Activated T-cell treated with anti-CD3 and anti-CD28 coated beads, Interleukin-2, amount 50 U/mL, for 4 hours (primary cell): ENCODE data around the gene GIPC3. TPM values are rescaled to one million over a fixed set of nuclear protein-coding genes. Genes with fewer than 3 reads are reported as not detected.

ENCODE experiments used
- ATAC-seq, 2 donors: fragments of 200-7000 bp; cut with Tn5 transposase; one replicate each; pipeline ENCODE4 v1.10.0; 2021
- DNase-seq: peaks from one replicate; pipeline ENCODE4 v3.0.0-alpha.2; 2020
- H3K27me3 Mint-ChIP-seq: one replicate; pipeline ENCODE4 v1.8.0; 2021; ENCODE audit warnings: low read depth, mixed read lengths
- H3K36me3 Mint-ChIP-seq: one replicate; pipeline ENCODE4 v1.8.0; 2022; ENCODE audit warnings: mixed read lengths; ENCODE audit not compliant: insufficient read depth
- H3K4me1 Mint-ChIP-seq: one replicate; pipeline ENCODE4 v1.8.0; 2021; ENCODE audit warnings: low read depth, mixed read lengths
- H3K4me3 Mint-ChIP-seq: one replicate; pipeline ENCODE4 v1.8.0; 2021; ENCODE audit warnings: mild to moderate bottlenecking, moderate library complexity, mixed read lengths
- H3K9me3 Mint-ChIP-seq: one replicate; pipeline ENCODE4 v1.8.0; 2021; ENCODE audit warnings: mixed read lengths
- total RNA-seq, 3 donors: library from RNA; stranded (reverse); gene quantifications; one replicate each; pipeline ENCODE4 v1.2.1, GENCODE V29; 2021

GIPC3 gene
- total RNA-seq, 3 donors from 2014 or later: 0.23 to 0.40 (median 0.27) TPM

DNA sequence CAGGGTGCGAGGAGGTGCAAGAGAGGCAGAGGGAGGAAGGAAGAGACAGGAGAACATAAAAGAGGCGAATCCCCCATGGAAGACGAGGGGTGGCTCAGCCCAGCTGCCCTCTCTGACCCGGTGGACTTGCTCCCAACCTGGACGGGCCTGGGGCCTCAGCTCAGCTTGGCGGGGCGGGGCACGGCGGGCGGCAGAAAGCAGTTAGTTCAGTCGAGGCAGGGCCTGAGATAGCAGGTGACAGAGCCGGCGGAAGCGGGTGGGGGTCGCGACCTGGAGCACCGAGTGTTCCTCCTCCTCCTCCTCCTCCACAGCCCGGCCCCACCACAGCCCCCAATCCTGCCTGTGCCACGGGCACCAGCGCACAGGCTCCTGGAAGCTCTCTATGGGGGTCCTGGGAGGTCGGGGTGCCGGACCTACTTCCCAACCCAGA, 48.3 kb downstream of the GIPC3 start:
- Mint-ChIP-seq H3K4me1 (no peaks in the 10 kb centered on the region), H3K36me3 (peaks cover 2% of the 10 kb centered on the region), H3K27me3 (no peaks in the 10 kb centered on the region), H3K4me3 (no peak overlapping the region), H3K9me3 (no peaks in the 10 kb centered on the region)
- DNase-seq: no peak
- no peak for ATAC-seq

- H3K4me1 Mint-ChIP-seq: no peaks in the 10 kb centered on the region
- H3K9me3 Mint-ChIP-seq: no peaks in the 10 kb centered on the region
- DNase-seq (no peak), ATAC-seq (no peak)
- H3K4me3 Mint-ChIP-seq: no peak overlapping the region
- no peaks in the 10 kb centered on the region for H3K27me3 Mint-ChIP-seq
- H3K36me3 Mint-ChIP-seq: peaks cover 4% of the 10 kb centered on the region
Measured at GRCh38 chr19:3634496-3635045, 49.3 kb downstream of the GIPC3 start.

DNA sequence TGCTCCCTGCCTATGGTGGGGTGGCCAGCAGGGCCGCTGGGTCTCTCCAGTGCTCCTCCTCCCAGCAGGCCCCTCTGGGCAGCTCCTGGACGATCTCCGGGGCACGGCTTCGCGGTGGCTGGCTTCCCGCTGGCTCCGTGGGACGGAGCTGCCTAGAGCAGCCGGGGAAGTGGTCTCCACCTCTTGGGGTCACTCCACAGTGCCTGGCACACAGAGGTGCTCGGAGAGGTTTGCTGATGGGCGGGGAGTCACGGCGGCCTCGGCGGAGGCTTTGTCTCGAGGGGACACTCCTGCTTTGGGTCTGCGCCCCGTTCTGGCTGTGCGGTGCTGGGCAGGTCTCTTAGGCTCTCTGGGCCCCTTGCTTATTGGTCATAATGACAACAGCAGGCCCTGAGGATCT, 51.2 kb downstream of the GIPC3 start:
- H3K4me1 Mint-ChIP-seq: no peaks in the 10 kb centered on the region
- no peaks in the 10 kb centered on the region for H3K9me3 Mint-ChIP-seq
- ATAC-seq: no peak

DNA sequence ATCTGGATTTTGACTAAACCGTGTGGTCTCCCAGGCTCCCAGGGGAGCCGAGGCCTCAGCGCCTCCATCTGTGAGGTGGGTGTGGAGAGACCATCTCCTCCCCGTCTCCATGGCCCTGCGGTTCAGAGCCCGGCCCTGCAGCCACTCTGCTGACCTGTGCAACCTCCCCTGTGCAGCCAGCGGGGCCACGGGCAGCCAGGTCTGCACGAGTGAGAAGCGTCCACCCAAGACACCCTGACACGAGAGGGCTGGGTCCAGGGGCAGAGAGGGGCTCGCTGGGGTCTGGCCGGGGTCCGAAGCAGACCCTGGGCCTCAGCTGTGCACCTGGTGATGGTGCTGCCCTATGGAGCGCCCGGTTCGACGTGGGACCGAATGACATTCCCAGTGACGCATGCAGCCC, 51.7 kb downstream of the GIPC3 start:
- Mint-ChIP-seq H3K4me3 (no peak overlapping the region), H3K36me3 (peaks cover 8% of the 10 kb centered on the region), H3K4me1 (no peaks in the 10 kb centered on the region), H3K27me3 (no peaks in the 10 kb centered on the region), H3K9me3 (no peaks in the 10 kb centered on the region)
- no peak for DNase-seq
- no peak for ATAC-seq

More for the DNA sequence above, 51.2 kb downstream of the GIPC3 start:
- no peak for DNase-seq
- H3K36me3 Mint-ChIP-seq: peaks cover 8% of the 10 kb centered on the region
- H3K4me3 Mint-ChIP-seq: no peak overlapping the region
- H3K27me3 Mint-ChIP-seq: no peaks in the 10 kb centered on the region

DNA sequence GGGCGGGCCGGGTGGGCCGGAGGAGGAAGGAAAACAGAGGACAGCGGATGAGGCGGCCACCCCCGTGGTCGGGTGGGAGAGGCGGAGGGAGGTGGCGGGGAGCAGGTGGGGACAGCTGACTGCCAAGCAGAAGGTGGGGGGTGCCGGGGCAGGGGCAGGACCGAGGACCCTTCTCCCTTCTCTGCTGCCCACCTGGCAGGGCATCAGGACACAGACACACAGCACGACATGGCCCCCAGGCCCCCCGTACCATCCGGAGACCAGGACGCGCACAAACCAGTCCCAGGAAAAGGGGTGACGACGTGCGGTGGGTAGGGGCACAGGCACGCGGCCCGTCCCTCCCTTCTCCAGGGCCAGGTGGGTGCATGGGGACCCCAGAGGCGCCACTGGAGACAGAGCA, 52.3 kb downstream of the GIPC3 start:
- Mint-ChIP-seq H3K9me3 (no peaks in the 10 kb centered on the region), H3K4me1 (no peaks in the 10 kb centered on the region), H3K36me3 (peaks cover 8% of the 10 kb centered on the region), H3K27me3 (no peaks in the 10 kb centered on the region), H3K4me3 (no peak overlapping the region)
- no peak for DNase-seq
- ATAC-seq: no peak

DNA sequence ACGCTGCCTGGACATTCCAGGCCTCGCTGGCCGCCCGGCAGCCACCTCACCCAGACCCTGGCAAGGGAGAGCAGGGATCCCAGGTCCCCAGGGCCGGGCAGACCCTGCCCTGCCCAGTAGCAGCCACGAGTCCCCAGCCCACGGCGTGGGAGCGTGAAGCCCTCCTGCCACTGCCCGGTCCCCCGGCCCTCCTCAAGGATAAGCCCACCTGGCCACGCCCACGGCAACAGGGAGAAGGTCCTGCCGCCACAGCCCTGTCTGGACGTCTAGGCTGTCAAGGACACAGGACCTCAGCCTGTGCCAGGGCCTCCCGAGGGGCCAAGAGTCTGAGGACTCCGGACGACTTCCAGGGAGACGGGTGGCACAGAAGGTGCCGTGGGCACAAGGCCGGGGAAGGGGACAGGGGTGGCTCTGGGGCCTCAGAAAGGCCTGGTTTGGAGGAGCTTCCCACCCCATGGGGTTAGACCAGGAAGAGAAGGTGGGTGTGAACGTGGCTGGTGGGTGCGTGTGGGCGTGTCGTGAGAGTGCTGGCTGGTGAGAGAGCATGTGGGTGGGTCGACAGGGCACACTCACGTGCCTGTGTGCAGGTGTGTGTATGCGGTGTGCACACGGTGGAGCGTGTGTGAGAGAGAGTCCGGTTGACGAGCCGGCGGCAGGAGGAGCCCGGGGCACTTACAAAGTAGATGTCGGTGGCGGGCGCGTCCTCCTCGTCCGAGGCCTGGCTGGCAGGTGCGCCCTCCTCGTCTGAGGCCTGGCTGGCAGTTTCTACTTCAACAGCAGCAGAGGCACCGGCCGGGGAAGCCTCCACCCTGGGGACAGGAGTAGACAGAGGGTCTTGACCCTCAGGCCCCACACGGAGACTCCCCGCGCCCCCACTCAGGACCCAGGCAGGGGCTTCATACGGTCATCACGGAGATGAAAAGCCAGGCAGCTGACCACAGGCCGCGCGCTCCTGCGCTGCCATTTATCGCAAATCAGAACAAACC, 53.2 kb downstream of the GIPC3 start:
- H3K4me1 Mint-ChIP-seq: no peaks in the 10 kb centered on the region
- ATAC-seq: no peak
- no peaks in the 10 kb centered on the region for H3K27me3 Mint-ChIP-seq
- H3K9me3 Mint-ChIP-seq: no peaks in the 10 kb centered on the region
- no peak for DNase-seq
- H3K4me3 Mint-ChIP-seq: no peak overlapping the region
- H3K36me3 Mint-ChIP-seq: peaks cover 8% of the 10 kb centered on the region

DNA sequence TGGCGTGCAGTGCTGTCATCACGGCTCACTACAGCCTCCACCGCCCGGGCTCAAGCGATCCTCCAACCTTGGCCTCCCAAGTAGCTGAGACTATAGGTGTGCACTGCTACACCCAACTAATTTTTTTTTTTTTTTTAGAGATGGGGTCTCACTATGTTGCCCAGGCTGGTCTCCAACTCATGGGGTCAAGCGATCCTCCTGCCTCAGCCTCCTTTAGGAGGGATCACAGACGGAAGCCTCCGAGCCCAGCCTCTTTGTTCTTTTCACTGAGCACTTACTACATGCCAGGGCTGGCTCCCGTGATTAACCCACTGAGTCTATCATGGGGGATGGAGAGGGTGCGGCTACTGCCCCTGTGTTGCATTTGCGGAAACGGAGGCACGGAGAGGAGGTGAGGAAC, 54.2 kb downstream of the GIPC3 start:
- H3K4me3 Mint-ChIP-seq: no peak overlapping the region
- H3K9me3 Mint-ChIP-seq: no peaks in the 10 kb centered on the region
- H3K27me3 Mint-ChIP-seq: no peaks in the 10 kb centered on the region
- H3K4me1 Mint-ChIP-seq: no peaks in the 10 kb centered on the region
- no peak for DNase-seq
- H3K36me3 Mint-ChIP-seq: peaks cover 8% of the 10 kb centered on the region
- ATAC-seq: no peak

- no peak overlapping the region for H3K4me3 Mint-ChIP-seq
- H3K9me3 Mint-ChIP-seq: no peaks in the 10 kb centered on the region
- no peak for DNase-seq
- peaks cover 8% of the 10 kb centered on the region for H3K36me3 Mint-ChIP-seq
- no peaks in the 10 kb centered on the region for H3K4me1 Mint-ChIP-seq
- H3K27me3 Mint-ChIP-seq: no peaks in the 10 kb centered on the region
- ATAC-seq: no peak
Measured at GRCh38 chr19:3641515-3642269, 56.4 kb downstream of the GIPC3 start.

GRCh38 chr19:3642296-3642695, 57.0 kb downstream of the GIPC3 start:
- Mint-ChIP-seq H3K27me3 (no peaks in the 10 kb centered on the region), H3K4me1 (no peaks in the 10 kb centered on the region), H3K4me3 (no peak overlapping the region), H3K36me3 (peaks cover 8% of the 10 kb centered on the region), H3K9me3 (no peaks in the 10 kb centered on the region)
- DNase-seq (no peak), ATAC-seq (no peak)

Other genes starting within 250 kb of the GIPC3 start
- gene NFIC, start 218.9 kb upstream of the GIPC3 start, total RNA-seq: 10 to 100 TPM; 26.0 to 33.6 (median 30.3) TPM
- not detected for gene SMIM24, start 105.0 kb upstream of the GIPC3 start, total RNA-seq
- gene SMIM44, start 102.0 kb upstream of the GIPC3 start, total RNA-seq: not detected
- gene DOHH, start 84.8 kb upstream of the GIPC3 start, total RNA-seq: 10 to 100 TPM; 39.2 to 49.9 (median 42.9) TPM
- gene FZR1, start 79.2 kb upstream of the GIPC3 start, total RNA-seq: 10 to 100 TPM; 30.4 to 38.1 (median 33.2) TPM
- 1 to 10 TPM in 2 of 3 donors, not detected in 1; 1.0 to 1.1 TPM for gene TEKTIP1, start 46.3 kb upstream of the GIPC3 start, total RNA-seq
- gene MFSD12, start 27.9 kb upstream of the GIPC3 start, total RNA-seq: 100 to 1,000 TPM in 2 of 3 donors, 10 to 100 TPM in 1; 94.6 to 148 (median 128) TPM
- gene HMG20B, start 12.5 kb upstream of the GIPC3 start, total RNA-seq: 10 to 100 TPM; 56.3 to 60.9 (median 59.3) TPM
- gene TBXA2R, start 21.4 kb downstream of the GIPC3 start, total RNA-seq: under 1 TPM; 0.49 to 0.76 (median 0.66) TPM
- 10 to 100 TPM; 51.5 to 53.8 (median 52.6) TPM for gene CACTIN, start 41.3 kb downstream of the GIPC3 start, total RNA-seq
- 10 to 100 TPM; 12.1 to 20.9 (median 16.7) TPM for gene PIP5K1C, start 115.0 kb downstream of the GIPC3 start, total RNA-seq
- gene TJP3, start 122.9 kb downstream of the GIPC3 start, total RNA-seq: 1 to 10 TPM in 1 of 3 donors, under 1 TPM in 2; 0.61 to 1.1 (median 0.66) TPM
- gene APBA3, start 176.2 kb downstream of the GIPC3 start, total RNA-seq: 10 to 100 TPM; 44.6 to 48.5 (median 45.4) TPM
- 100 to 1,000 TPM in 2 of 3 donors, 10 to 100 TPM in 1; 95.8 to 132 (median 125) TPM for gene MRPL54, start 177.2 kb downstream of the GIPC3 start, total RNA-seq
- not detected for gene RAX2, start 186.8 kb downstream of the GIPC3 start, total RNA-seq
- gene MATK, start 200.9 kb downstream of the GIPC3 start, total RNA-seq: 10 to 100 TPM; 43.1 to 87.6 (median 82.9) TPM